ENCODE results near the gene FASTKD1. TPM values are rescaled to one million over a fixed set of nuclear protein-coding genes. Genes with fewer than 3 reads are reported as not detected.
A peak's percentile ranks its signal among the peaks of the same experiment; 100 is the strongest.

Gene FASTKD1
- total and polyA plus RNA-seq, 3 experiments from 2014 or later: 16.4 to 55.7 (median 53.8) TPM

DNA sequence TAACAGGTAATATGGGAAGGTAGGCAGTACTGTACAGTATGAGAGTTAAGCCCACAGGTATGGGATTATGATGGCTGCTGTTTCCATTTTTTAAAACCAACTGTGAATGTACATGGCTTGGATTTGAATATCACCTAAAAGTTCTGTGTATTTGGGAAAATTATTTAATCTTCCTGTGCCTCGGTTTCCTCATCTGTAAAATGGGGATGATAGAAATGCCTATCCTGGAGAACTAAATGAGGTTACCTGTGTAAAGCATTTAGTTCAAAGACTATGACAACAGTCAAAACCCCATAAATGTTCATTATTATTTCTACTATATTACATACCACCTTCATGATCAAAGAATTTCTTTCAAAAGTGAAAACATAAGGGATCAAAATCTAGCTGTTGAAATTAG lies 60.6 kb downstream of the FASTKD1 start:
- Mint-ChIP-seq H3K27ac (no peak overlapping the region), H3K4me3 (no peak overlapping the region), H3K4me1 (no peaks in the 10 kb centered on the region), H3K9me3 (no peaks in the 10 kb centered on the region), H3K27me3 (no peaks in the 10 kb centered on the region), H3K36me3 (peaks cover 0 to 2% (median 0%) of the 10 kb centered on the region in 3 donors)
- Histone ChIP-seq H3K36me3 (ENCODE audit: insufficient read depth, low read length) (no peaks in the 10 kb centered on the region), H3K27me3 (ENCODE audit: insufficient read depth, low read length, poor library complexity, severe bottlenecking) (no peaks in the 10 kb centered on the region), H3K4me3 (ENCODE audit: low read length) (no peak overlapping the region), H3K4me1 (ENCODE audit: insufficient read depth, low read length) (no peaks in the 10 kb centered on the region), H3K27ac (ENCODE audit: low read depth, low read length) (no peak overlapping the region), H3K9me3 (ENCODE audit: low read length) (no peaks in the 10 kb centered on the region)
- ChIA-PET POLR2A (no interaction called here), CTCF (no interaction called here)
- no peak for DNase-seq

DNA sequence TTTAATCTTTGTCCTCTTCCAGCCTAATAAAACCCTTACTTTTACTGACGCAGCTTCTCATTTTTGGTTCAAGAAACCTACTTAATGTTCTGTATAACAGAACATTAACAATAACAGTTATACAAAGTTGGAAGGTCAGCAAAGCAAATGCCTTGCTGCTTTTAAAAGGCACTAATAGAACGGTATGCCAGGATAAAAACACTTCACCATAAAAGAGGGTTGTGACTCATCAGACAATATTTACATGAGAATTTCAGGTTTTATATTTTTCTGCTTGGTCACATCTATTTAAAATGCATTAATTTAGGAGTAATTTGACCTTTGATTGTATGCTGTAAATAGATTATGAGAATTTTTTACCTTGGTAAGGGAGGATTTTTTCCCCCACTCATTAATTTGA lies 61.1 kb downstream of the FASTKD1 start:
- Mint-ChIP-seq H3K4me3 (no peak overlapping the region), H3K9me3 (no peaks in the 10 kb centered on the region), H3K27ac (no peak overlapping the region), H3K36me3 (peaks cover 0 to 2% (median 0%) of the 10 kb centered on the region in 3 donors), H3K4me1 (no peaks in the 10 kb centered on the region), H3K27me3 (no peaks in the 10 kb centered on the region)
- Histone ChIP-seq H3K9me3 (ENCODE audit: low read length) (no peaks in the 10 kb centered on the region), H3K36me3 (ENCODE audit: insufficient read depth, low read length) (no peaks in the 10 kb centered on the region), H3K27me3 (ENCODE audit: insufficient read depth, low read length, poor library complexity, severe bottlenecking) (no peaks in the 10 kb centered on the region), H3K4me1 (ENCODE audit: insufficient read depth, low read length) (no peaks in the 10 kb centered on the region), H3K4me3 (ENCODE audit: low read length) (no peak overlapping the region), H3K27ac (ENCODE audit: low read depth, low read length) (no peak overlapping the region)
- ChIA-PET POLR2A (no interaction called here), CTCF (no interaction called here)
- DNase-seq: no peak

DNA sequence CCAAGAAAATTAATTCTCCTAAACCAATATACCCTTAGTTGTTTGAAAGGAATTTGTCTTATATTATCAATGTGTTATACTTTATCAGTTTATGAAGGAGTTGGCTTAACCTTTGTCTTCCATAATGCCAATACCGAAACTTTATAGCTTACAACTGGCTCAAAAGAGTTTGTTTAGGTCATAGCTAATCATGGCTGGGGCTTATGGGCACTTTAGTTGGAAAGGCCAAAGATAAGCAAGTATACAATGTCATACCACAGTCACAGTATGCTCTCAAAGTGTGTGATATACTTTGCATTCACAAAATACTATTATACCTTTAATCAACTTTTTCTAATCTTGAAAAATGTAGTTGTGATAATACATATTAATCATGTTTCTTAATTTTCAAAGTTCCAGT lies 61.8 kb downstream of the FASTKD1 start:
- Mint-ChIP-seq H3K4me3 (no peak overlapping the region), H3K27ac (no peak overlapping the region), H3K9me3 (no peaks in the 10 kb centered on the region), H3K36me3 (peaks cover 0 to 2% (median 0%) of the 10 kb centered on the region in 3 donors), H3K27me3 (no peaks in the 10 kb centered on the region), H3K4me1 (no peaks in the 10 kb centered on the region)
- H3K4me1 ChIP-seq (ENCODE audit: insufficient read depth, low read length): no peaks in the 10 kb centered on the region
- no peak overlapping the region for H3K4me3 ChIP-seq (ENCODE audit: low read length)
- no peaks in the 10 kb centered on the region for H3K9me3 ChIP-seq (ENCODE audit: low read length)
- H3K36me3 ChIP-seq (ENCODE audit: insufficient read depth, low read length): no peaks in the 10 kb centered on the region
- H3K27ac ChIP-seq (ENCODE audit: low read depth, low read length): no peak overlapping the region
- no peaks in the 10 kb centered on the region for H3K27me3 ChIP-seq (ENCODE audit: insufficient read depth, low read length, poor library complexity, severe bottlenecking)
- DNase-seq: no peak
- CTCF ChIA-PET: no interaction called here
- POLR2A ChIA-PET: no interaction called here

DNA sequence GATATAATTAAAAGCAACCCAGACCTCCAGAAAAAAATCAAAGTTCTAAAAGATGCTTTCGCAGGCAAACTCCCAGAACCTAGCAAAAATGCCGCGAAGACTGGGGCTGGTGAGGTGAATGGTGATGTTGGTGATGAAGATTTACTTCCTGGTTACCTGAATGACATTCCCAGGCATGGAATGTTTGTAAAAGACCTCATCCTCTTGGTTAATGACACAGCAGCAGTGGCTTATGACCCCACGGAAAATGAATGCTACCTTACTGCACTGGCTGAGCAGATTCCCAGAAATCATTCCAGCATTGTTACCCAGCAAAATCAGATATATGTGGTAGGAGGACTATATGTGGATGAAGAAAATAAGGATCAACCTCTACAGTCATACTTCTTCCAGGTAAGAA lies 63.2 kb downstream of the FASTKD1 start:
- no peaks in the 10 kb centered on the region for H3K9me3 ChIP-seq (ENCODE audit: low read length)
- CTCF ChIA-PET: no interaction called here
- no peaks in the 10 kb centered on the region for H3K27me3 Mint-ChIP-seq

DNA sequence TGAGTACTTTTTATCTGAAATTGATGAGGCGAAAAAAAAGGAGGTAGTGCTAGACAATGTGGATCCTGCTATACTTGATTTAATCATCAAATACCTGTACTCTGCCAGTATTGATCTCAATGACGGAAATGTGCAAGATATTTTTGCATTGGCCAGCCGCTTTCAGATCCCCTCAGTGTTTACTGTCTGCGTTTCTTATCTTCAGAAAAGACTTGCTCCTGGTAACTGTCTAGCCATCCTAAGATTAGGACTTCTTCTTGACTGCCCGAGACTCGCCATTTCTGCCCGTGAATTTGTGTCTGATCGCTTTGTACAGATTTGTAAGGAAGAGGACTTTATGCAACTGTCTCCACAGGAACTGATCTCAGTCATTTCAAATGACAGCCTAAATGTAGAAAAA lies 63.7 kb downstream of the FASTKD1 start:
- Mint-ChIP-seq H3K27ac (no peak overlapping the region), H3K27me3 (no peaks in the 10 kb centered on the region), H3K9me3 (no peaks in the 10 kb centered on the region), H3K36me3 (peaks cover 0 to 2% (median 2%) of the 10 kb centered on the region in 3 donors), H3K4me1 (no peaks in the 10 kb centered on the region), H3K4me3 (no peak overlapping the region)
- H3K27me3 ChIP-seq (ENCODE audit: insufficient read depth, low read length, poor library complexity, severe bottlenecking): no peaks in the 10 kb centered on the region
- no peaks in the 10 kb centered on the region for H3K4me1 ChIP-seq (ENCODE audit: insufficient read depth, low read length)
- no peaks in the 10 kb centered on the region for H3K36me3 ChIP-seq (ENCODE audit: insufficient read depth, low read length)
- DNase-seq: no peak
- H3K4me3 ChIP-seq (ENCODE audit: low read length): no peak overlapping the region
- POLR2A ChIA-PET: no interaction called here
- H3K27ac ChIP-seq (ENCODE audit: low read depth, low read length): no peak overlapping the region
- CTCF ChIA-PET: interaction anchor here (0.5 kb wide), 1 partner anchor 113 kb away, joined by 3 read pairs; no protein-coding TSS in a partner anchor
- H3K9me3 ChIP-seq (ENCODE audit: low read length): no peaks in the 10 kb centered on the region

More for the DNA sequence above, 63.2 kb downstream of the FASTKD1 start:
- no peak overlapping the region for H3K27ac ChIP-seq (ENCODE audit: low read depth, low read length)
- H3K4me1 ChIP-seq (ENCODE audit: insufficient read depth, low read length): no peaks in the 10 kb centered on the region
- no peaks in the 10 kb centered on the region for H3K9me3 Mint-ChIP-seq
- no peak for DNase-seq
- H3K4me3 Mint-ChIP-seq: no peak overlapping the region
- no peaks in the 10 kb centered on the region for H3K4me1 Mint-ChIP-seq
- POLR2A ChIA-PET: no interaction called here
- no peak overlapping the region for H3K27ac Mint-ChIP-seq
- H3K36me3 Mint-ChIP-seq: peaks cover 0 to 2% (median 0%) of the 10 kb centered on the region in 3 donors
- H3K4me3 ChIP-seq (ENCODE audit: low read length): no peak overlapping the region
- no peaks in the 10 kb centered on the region for H3K27me3 ChIP-seq (ENCODE audit: insufficient read depth, low read length, poor library complexity, severe bottlenecking)
- no peaks in the 10 kb centered on the region for H3K36me3 ChIP-seq (ENCODE audit: insufficient read depth, low read length)

DNA sequence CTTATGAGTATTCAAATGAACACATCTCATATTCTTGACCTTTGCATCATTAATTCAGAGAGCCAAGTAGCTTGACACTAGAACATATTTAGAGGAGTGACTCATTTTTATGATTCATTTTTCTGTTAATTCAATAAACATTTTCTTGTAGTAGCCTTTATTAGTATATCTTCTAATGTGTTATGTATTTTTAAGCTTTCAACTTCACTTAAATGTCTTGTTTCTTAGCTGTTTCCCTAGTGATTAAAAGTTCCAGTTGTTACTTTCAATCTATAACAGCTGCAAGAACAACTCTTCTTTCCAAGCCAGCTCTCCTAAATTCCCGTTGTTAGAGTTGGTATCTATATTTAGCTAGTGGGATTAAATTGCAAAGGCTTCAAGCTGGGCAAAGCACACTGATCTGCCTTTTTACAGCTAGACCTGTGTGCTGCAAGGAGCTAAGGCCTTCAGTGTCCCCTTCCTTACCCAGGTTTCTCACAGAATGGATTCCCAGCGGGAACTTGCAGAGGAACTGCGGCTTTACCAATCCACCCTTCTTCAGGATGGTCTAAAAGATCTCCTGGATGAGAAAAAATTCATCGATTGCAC lies 64.3 kb downstream of the FASTKD1 start, which contains the start of gene KLHL41:
Gene KLHL41 (plus strand): TSS at position 405 of the 588 bp plus-strand sequence. CDS start 77 bp downstream, at position 482.
- no peaks in the 10 kb centered on the region for H3K27me3 Mint-ChIP-seq
- peaks cover under 1 to 4% (median 4%) of the 10 kb centered on the region in 3 donors for H3K36me3 Mint-ChIP-seq
- no peaks in the 10 kb centered on the region for H3K9me3 Mint-ChIP-seq
- DNase-seq: no peak
- Histone ChIP-seq H3K9me3 (ENCODE audit: low read length) (no peaks in the 10 kb centered on the region), H3K36me3 (ENCODE audit: insufficient read depth, low read length) (no peaks in the 10 kb centered on the region), H3K4me1 (ENCODE audit: insufficient read depth, low read length) (no peaks in the 10 kb centered on the region), H3K4me3 (ENCODE audit: low read length) (no peak within 1 kb of the TSS), H3K27me3 (ENCODE audit: insufficient read depth, low read length, poor library complexity, severe bottlenecking) (no peaks in the 10 kb centered on the region), H3K27ac (ENCODE audit: low read depth, low read length) (no peak within 1 kb of the TSS)
- H3K27ac Mint-ChIP-seq: no peak within 1 kb of the TSS
- H3K4me1 Mint-ChIP-seq: no peaks in the 10 kb centered on the region
- no peak within 1 kb of the TSS for H3K4me3 Mint-ChIP-seq
- ChIA-PET CTCF (interaction anchor here (0.5 kb wide), 1 partner anchor 112 kb away, joined by 3 read pairs; no protein-coding TSS in a partner anchor), POLR2A (no interaction called here)

DNA sequence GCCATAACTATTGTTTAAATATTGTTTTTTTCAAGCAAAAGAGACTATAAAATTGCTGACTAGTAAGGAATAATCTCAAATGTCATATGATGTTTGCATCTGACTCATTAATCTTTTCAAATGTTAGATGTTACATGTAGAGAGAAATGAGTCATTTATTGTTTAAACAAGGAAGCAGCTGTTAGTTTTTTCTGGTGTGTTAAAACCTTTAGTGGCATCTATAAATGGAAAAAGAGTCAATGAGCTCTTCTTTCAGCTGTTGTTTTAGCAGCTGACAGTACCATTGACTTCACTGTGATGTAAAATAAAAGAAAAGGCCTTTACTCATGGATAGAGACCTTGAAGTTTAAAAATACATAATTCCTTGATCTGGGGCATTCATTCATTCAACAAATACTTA lies 66.0 kb downstream of the FASTKD1 start:
- Histone ChIP-seq H3K27ac (ENCODE audit: low read depth, low read length) (peak overlapping the region; percentile 12), H3K36me3 (ENCODE audit: insufficient read depth, low read length) (no peaks in the 10 kb centered on the region), H3K9me3 (ENCODE audit: low read length) (no peaks in the 10 kb centered on the region), H3K4me3 (ENCODE audit: low read length) (no peak overlapping the region), H3K27me3 (ENCODE audit: insufficient read depth, low read length, poor library complexity, severe bottlenecking) (no peaks in the 10 kb centered on the region), H3K4me1 (ENCODE audit: insufficient read depth, low read length) (no peaks in the 10 kb centered on the region)
- no peaks in the 10 kb centered on the region for H3K27me3 Mint-ChIP-seq
- CTCF ChIA-PET: no interaction called here
- H3K4me3 Mint-ChIP-seq: no peak overlapping the region
- H3K27ac Mint-ChIP-seq: no peak overlapping the region
- POLR2A ChIA-PET: no interaction called here
- DNase-seq: no peak
- no peaks in the 10 kb centered on the region for H3K9me3 Mint-ChIP-seq
- peaks cover 4 to 14% (median 9%) of the 10 kb centered on the region in 3 donors for H3K36me3 Mint-ChIP-seq
- no peaks in the 10 kb centered on the region for H3K4me1 Mint-ChIP-seq

DNA sequence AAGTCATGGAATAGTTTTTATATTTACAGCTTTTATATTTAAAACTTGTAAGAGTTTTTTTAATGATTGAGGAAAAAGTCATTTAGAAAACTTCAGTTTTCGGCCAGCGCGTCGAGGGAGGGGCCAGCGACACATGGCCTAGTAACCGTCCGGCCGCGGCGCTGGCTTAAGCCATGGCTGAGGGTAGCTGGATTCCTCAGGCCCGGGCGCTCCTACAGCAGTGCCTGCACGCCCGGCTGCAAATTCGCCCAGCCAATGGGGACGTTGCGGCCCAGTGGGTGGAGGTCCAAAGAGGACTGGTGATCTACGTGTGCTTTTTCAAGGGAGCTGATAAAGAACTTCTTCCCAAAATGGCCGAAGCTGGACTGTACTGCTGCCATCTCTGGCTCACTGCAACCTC lies 69.0 kb downstream of the FASTKD1 start:
- H3K36me3 ChIP-seq (ENCODE audit: insufficient read depth, low read length): no peaks in the 10 kb centered on the region
- no peak for DNase-seq
- Mint-ChIP-seq H3K4me1 (no peaks in the 10 kb centered on the region), H3K27ac (no peak overlapping the region), H3K36me3 (peaks cover 4 to 14% (median 7%) of the 10 kb centered on the region in 3 donors), H3K4me3 (no peak overlapping the region), H3K9me3 (no peaks in the 10 kb centered on the region), H3K27me3 (no peaks in the 10 kb centered on the region)
- H3K9me3 ChIP-seq (ENCODE audit: low read length): no peaks in the 10 kb centered on the region
- POLR2A ChIA-PET: no interaction called here
- CTCF ChIA-PET: no interaction called here
- H3K27me3 ChIP-seq (ENCODE audit: insufficient read depth, low read length, poor library complexity, severe bottlenecking): no peaks in the 10 kb centered on the region
- H3K27ac ChIP-seq (ENCODE audit: low read depth, low read length): no peak overlapping the region
- no peaks in the 10 kb centered on the region for H3K4me1 ChIP-seq (ENCODE audit: insufficient read depth, low read length)
- H3K4me3 ChIP-seq (ENCODE audit: low read length): no peak overlapping the region

Data from CD8-positive, alpha-beta memory T cell (primary cell).